Measurements from ENCODE around the gene FBXO5.
"Not testable (repeated sequence)": the region's sequence is repeated elsewhere in the genome, so short reads cannot be mapped to it uniquely, and the experiment has no call there.

Gene FBXO5

DNA sequence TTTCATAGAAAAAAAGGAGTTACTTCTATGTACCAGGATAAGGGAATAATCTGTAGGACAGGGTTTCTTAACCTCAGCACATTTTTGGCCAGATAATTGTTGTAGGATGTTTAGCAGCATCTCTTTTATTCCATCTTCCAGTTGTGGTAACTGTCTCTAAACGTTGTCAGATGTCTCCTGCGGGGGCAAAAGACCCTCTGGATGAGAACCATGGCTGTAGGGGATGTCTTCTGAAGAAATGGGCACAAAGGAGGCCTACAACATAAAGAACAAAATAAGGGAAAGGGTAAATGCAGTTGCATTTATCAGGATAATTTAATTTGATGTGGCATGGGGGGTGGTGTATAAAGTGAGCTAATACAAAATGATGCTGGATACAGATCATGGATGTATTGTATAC lies 4.1 kb upstream of the FBXO5 start:
- no peak for DNase-seq (ENCODE audit: low spot score)

DNA sequence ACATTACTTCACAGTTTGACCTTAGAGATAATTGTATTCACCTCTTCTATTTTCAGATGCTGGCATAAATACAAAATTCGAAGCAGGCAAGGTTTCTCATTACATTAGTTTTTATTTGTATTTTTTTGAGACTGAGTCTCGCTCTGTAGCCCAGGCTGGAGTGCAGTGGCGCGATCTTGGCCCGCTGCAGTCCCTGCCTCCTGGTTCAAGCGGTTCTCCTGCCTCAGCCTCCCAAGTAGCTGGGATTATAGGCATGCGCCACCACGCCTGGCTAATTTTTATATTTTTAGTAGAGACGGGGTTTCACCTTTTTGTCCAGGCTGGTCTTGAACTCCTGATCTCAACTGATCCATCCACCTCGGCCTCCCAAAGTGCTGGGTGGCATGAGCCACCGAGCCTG lies 2.5 kb upstream of the FBXO5 start:
- not testable (repeated sequence) for DNase-seq (ENCODE audit: low spot score)

DNA sequence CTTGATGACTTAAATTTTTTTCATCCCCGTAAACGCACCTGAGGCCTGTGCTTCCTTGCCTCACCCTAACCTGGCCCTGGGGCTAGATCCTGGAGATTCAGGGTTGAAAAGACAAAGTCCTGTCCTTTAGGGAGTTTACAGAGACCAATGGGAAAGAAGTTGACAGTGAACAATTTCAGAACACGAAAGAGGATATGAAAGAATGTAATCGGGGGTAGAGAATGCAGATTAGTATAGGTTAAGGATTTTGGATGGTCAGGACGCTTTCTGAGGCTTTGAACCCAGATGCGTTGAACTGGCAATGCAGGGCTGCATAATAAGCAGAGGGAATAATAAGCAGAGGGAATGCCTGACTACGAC lies 1.7 kb upstream of the FBXO5 start:
- DNase-seq (ENCODE audit: low spot score): no peak

DNA sequence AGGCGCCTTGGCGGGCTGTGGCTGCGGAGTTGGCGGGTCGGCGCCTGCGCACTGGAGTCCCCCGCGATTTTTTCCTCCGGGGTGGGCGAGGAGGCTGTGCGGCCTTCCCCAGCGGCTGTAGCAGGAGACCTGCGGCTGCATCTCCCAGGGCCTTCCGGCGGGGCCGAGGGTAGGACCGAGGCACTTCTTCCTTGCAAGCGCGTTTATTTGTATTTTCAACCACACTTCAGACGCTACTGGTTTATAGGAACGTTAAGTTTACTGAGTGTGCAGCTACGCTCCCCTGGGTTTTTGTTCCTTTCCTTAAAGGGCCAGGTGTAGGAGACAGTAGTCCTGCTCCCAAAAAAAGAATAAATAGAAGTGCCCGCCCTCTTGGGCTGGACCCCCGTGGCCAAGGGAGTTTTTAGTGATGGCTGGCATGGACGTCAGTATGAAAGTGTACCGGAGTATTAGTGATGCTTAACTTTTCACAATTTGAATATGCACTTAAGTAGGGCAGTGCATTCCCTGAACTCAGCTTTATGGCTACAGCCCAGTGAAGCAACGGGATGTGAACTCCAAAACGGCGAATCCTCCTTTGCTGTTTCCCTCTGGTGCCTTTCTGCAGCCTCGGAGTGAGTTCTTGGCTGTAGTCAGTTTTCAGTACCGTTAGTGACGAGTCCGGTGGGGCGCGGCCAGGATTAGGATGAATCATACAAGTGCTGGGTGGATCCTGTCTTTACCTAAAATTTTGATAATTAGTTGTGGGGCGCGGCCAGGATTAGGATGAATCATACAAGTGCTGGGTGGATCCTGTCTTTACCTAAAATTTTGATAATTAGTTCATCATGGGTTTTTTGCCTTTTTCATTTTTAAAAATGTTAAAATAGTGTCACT lies 1.0 kb upstream of the FBXO5 start:
- peak; percentile 59 for DNase-seq (ENCODE audit: low spot score)

DNA sequence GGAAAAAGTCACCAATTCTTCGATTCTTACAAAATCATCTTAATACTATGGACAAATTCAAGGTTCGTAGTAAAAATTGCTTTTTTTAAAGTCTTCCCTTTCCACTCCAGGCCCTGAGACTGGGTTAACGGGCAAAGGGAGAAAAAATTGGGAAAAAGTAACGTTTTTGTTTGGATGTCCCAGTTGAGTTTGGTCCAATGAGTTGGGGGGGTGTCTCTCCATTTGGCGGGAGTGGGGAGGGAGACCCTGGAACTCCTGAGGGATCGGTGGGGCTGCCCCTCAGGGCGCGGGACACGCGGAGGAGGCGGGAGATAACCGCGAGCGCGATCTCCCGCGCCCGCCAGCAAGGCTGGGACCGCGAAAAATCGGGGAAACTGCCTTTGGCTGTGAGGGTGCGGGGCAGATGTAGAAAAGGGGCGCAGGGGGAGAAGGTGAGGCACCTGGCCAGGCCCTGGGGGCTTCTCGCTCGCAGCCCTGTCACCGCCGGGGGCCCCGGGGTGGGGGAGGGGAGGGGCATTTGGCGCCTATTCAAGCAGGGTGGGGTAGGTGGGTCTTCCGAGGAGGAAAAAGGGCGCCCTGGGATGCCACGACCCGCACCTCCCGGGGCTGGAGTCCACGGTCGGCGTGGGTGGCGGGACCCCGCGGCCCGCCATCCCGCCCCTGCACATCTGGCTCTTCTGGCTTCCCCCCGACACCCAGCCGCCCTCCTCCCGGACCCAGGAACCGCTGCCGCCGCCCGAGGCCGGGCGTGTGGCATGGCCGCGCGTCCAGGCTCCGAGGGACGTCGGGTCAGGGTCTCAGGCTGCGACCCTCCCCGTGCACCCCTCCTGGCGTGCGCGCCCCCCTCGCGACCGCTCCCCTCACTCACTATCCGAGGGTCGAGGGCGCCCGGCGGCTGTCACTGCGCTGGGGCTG lies 595 bp downstream of the FBXO5 start:
- no peak for DNase-seq (ENCODE audit: low spot score)

- no peak for DNase-seq (ENCODE audit: low spot score)
Measured at GRCh38 chr6:152981219-152981618, 1.6 kb downstream of the FBXO5 start.

DNA sequence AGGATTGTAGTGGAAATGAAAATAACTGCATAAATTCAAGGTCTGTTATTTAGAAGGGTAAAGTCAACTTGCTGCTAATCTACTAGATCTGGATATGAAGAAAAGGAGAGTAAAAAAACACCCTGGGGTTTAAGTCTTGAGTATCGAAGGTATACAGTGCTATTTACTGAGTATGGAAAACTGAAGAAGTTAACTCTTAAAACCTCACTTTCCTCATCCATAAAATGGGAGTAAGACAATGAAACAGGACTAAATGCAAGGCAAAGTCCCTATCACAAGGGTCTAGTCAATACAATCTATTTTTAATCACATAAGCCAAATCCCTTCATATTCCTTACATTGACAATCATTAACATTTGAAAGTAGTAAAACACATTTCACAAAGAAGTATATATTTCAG lies 2.2 kb downstream of the FBXO5 start:
- DNase-seq (ENCODE audit: low spot score): no peak

- DNase-seq (ENCODE audit: low spot score): no peak
Measured at GRCh38 chr6:152979116-152979515, 3.7 kb downstream of the FBXO5 start.

DNA sequence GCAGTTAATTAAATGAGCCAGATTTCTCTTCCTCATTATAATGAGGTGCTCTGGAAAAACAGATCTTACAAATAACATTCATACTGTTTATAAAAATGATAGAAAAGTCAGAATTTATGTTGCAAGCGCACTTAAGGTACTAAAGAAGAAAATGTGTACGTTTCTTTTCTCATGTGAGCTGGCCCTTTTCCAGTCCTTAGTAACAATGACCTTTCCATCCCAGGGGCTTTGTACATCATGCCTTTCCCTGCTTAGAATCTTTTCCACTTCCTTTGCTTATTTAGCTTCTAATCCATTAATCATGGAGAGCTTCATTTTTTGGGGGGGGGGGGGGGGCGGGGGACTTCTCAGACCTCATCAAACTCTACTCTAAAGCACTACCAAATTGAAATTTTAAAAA lies 4.8 kb downstream of the FBXO5 start:
- DNase-seq (ENCODE audit: low spot score): no peak

DNA sequence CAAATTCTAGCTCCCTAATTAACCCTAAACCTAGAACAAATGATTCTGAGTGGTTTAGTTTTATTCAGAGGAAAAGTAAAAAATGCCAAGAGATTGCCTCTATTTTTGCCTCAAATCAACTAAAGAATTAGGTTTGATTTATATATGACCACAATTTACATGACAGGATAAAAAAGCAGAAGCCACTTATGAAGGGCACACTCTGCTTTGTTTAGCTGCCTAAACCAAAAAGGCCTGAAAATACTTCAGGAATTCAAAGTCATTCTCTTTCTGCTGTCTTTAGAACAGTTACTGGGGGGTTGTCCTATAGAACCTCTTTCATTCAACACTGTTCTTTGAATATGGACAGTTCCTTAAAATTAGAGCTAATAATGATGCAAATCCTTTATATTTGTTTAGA lies 5.3 kb downstream of the FBXO5 start:
- DNase-seq (ENCODE audit: low spot score): no peak

- DNase-seq (ENCODE audit: low spot score): no peak
Measured at GRCh38 chr6:152976749-152977148, 6.1 kb downstream of the FBXO5 start.

- no peak for DNase-seq (ENCODE audit: low spot score)
Measured at GRCh38 chr6:152975204-152975915, 7.5 kb downstream of the FBXO5 start.

GRCh38 chr6:152973916-152974315 lies 8.9 kb downstream of the FBXO5 start:
- no peak for DNase-seq (ENCODE audit: low spot score)

DNA sequence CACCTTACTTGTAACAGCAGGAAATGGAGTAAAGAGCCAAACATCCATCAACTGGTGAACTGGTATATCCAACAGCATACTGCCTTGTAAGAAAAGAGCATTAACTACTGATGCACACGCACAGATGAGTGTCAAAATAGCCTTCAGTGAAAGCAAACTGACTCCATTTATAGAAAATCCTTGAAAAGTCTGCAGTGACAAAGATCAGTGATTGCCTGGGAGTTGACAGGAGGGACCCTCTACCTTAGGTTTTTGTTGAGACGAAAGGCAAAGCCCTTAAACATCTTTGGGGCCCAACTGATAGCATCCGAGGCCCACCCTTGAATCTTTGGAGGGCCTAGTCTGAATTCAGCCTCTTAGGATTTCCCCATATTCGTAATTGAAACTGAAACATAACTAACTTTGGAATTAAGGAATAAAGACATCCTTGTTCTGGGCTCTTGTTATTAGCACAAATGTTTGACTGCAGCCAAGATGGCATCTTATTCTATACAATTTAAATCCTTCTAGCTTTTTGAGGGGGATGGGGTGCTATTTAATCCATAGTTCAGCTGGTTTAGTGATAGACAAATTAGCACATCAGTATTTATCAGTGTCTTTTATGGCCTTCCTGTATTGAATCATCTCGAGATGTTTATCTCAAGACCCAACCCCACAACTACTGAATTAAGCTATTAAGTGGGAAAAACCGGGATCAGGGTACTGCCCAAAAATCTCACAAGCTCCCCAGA lies 13.0 kb downstream of the FBXO5 start:
- no peak for DNase-seq (ENCODE audit: low spot score)

DNA sequence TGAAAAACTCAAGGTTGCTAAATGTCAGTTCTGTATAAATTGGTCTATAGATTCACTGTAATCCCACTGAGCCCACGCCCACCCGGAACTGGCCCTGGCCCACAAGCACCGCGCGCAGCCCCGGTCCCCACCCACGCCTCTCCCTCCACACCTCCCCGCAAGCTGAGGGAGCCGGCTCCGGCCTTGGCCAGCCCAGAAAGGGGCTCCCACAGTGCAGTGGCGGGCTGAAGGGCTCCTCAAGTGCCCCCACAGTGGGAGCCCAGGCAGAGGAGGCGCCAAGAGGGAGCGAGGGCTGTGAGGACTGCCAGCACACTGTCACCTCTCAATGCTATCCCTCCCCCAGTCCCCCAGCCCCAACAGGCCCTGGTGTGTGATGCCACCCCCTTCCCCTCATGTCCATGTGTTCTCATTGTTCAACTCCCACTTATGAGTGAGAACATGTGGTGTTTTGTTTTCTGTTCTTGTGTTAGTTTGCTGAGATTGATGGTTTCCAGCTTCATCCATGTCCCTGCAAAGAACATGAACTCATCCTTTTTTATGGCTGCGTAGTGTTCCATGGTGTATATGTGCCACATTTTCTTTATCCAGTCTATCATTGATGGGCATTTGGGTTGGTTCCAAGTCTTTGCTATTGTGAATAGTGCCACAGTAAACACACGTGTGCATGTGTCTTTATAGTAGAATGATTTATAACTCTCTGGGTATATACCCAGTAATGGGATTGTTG lies 16.5 kb downstream of the FBXO5 start:
- not testable (repeated sequence) for DNase-seq (ENCODE audit: low spot score)

DNA sequence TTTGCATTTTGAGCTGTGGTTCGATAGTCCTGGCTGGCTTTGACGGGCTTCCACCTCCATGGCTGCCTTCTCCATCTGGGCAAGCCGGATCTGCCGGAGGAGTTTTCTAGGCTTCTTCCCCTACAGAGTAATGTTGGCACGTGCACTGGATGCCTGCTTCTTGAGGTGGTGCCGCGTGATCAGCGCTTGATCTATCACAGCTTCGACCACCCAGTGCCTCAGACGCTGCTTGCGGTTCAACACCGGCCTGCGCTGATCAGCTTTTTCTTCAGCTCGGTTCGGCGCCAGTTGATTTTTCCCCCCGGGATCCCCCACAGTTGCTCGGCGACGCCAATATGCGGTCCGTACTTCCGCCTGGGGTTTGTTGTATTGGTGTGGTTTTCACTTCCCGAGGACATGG lies 23.5 kb downstream of the FBXO5 start:
- no peak for DNase-seq (ENCODE audit: low spot score)

DNA sequence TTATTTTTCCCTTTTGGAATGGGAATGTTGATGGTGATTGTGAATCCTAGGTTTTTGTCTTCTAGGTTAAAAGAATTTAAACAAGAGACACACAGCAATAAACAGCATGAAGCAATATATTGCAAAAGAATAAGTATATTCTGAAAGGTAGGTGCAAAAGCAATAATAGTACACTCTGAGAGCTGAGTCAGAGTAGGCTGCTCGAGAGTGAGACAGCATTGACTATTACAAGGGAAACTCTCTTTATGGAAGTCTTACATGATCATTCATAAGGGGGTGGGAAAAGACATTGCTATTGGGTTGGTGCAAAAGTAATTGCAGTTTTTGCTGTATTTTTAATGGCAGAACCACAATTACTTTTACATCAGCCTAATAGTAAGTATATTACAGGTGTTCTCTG lies 25.0 kb downstream of the FBXO5 start:
- DNase-seq (ENCODE audit: low spot score): no peak

- no peak for DNase-seq (ENCODE audit: low spot score)
Measured at GRCh38 chr6:152954443-152954842, 28.4 kb downstream of the FBXO5 start.

DNA sequence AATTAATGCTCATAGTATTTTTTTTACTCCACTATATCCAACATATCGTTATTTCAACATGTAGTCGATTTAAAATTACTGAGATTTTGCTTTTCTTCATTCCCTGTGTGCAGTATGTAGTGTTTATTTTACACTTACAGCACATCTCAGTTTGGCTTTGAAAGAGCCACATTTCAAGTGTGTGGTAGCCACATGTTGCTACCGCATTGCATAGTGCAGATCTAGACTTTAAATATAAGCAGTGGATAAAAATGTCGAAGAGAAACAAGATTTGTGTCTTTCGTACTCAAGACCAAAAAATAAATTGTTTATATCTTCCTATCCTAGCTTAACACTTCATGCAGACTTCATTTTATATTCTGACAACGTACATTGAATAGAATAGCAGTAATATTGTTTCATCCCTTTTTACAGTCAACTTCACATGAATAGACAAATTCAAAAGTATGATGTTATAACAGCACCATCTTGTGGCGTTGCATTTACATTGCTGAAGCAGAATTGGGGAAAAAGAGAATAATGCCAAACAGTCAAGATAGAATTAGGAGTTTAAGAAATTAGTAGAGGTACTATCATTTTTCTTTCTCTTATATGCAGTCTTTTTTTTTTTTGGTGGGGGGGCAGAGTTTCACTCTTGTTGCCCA lies 29.9 kb downstream of the FBXO5 start:
- no peak for DNase-seq (ENCODE audit: low spot score)

DNA sequence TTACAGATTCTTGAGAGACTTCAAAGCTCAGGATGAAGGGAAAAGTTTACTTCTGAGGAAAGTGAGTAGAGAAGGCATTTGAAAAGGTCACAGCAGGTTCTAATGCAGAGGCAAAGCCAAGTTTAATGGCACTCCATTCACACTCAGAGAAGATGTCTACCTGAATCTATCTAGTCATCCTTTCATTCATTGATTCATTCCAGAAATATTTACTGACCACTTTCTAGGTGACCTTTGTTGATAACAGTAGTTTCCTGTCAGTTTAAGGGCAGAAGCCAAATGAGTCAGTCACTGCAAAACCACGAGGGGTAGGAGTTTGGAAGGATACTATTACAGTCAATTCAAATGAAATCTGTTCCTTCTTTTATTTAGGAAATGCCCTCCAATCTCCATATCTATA lies 30.8 kb downstream of the FBXO5 start:
- DNase-seq (ENCODE audit: low spot score): no peak

DNA sequence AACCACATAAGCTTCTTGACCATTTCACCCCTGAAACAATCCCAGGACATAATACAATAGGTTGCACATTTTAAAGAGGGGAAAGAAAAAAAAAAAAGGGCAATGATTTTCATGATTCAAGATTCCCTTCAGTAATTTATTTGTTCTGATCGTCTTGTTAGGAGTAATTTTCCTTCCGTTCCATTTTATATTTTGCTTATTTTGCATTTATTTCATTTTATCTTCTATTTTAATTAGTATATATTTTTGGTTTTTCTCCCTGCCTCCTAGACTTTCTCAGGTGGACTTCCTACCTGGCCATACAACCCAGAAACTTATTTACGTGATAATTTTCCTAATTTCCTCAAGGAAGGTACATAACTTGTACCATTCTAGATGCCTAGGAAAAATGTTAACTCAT lies 32.6 kb downstream of the FBXO5 start:
- no peak for DNase-seq (ENCODE audit: low spot score)
